A549 (cell line): ENCODE data around the gene DAW1.

Experiments
- CEBPB ChIP-seq, 2 experiments: fragments of >200 bp in 1 of 2; sonication (Bioruptor Twin) in 1 of 2; formaldehyde crosslinking in 1 of 2; IDR thresholded peaks; 2 replicates each; pipeline ENCODE4 v1.6.1; 2012 to 2016
- CHD4 ChIP-seq: fragments of 200-600 bp; sonication (generic); IDR thresholded peaks from 2 replicates; pipeline ENCODE4 v1.6.1; 2016; ENCODE audit warnings: antibody characterized with exemption, mild to moderate bottlenecking, borderline replicate concordance
- EHF ChIP-seq: fragments of 250-450 bp; sonication (Bioruptor Pico); IDR thresholded peaks from 2 replicates; pipeline ENCODE4 v1.5.0; 2020; ENCODE audit warnings: mild to moderate bottlenecking
- HDAC2 ChIP-seq: fragments of 200-600 bp; sonication (generic); IDR thresholded peaks from 2 replicates; pipeline ENCODE4 v1.6.1; 2016
- JUNB ChIP-seq: fragments of >200 bp; sonication (Bioruptor Twin); formaldehyde crosslinking; IDR thresholded peaks from 2 replicates; pipeline ENCODE4 v1.6.1; 2016
- TF ChIP-seq, protein P1 (sequence below): fragments of 150-350 bp; IDR thresholded peaks from 2 replicates; pipeline ENCODE4 v1.6.1; 2014; ENCODE audit warnings: low read depth, mild to moderate bottlenecking, low read length
- TF ChIP-seq, protein P2 (sequence below): fragments of >200 bp; sonication (Bioruptor Twin); formaldehyde crosslinking; IDR thresholded peaks from 3 replicates; pipeline ENCODE4 v1.5.1; 2016

DNA sequence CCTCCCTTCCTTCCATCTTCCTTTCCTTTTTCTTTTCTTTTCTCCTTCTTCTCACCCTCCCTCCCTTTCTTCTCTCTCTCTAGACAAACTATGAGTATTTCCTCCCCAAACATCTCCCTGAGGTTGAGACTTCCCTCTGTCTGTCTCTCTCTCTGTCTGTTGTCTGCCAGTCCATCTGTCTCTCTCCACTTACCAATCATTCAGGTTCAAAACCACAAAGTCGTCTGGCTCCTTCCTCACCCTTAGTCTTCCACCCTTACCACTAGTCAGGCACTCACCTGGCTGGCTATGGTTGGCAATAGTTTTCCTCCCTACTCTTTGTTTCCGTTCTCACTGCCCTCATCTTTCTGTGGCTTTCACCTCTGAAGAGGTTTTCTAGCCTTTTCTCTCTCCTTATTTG lies 44.9 kb upstream of the DAW1 start:
- TF ChIP-seq JUNB (no peak), CHD4 (no peak), CEBPB (IDR thresholded peaks at IDR 0.05) (no peak), HDAC2 (no peak), EHF (no peak)
- TF ChIP-seq, protein P1, sequence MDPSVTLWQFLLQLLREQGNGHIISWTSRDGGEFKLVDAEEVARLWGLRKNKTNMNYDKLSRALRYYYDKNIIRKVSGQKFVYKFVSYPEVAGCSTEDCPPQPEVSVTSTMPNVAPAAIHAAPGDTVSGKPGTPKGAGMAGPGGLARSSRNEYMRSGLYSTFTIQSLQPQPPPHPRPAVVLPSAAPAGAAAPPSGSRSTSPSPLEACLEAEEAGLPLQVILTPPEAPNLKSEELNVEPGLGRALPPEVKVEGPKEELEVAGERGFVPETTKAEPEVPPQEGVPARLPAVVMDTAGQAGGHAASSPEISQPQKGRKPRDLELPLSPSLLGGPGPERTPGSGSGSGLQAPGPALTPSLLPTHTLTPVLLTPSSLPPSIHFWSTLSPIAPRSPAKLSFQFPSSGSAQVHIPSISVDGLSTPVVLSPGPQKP: no peak
- TF ChIP-seq, protein P2, sequence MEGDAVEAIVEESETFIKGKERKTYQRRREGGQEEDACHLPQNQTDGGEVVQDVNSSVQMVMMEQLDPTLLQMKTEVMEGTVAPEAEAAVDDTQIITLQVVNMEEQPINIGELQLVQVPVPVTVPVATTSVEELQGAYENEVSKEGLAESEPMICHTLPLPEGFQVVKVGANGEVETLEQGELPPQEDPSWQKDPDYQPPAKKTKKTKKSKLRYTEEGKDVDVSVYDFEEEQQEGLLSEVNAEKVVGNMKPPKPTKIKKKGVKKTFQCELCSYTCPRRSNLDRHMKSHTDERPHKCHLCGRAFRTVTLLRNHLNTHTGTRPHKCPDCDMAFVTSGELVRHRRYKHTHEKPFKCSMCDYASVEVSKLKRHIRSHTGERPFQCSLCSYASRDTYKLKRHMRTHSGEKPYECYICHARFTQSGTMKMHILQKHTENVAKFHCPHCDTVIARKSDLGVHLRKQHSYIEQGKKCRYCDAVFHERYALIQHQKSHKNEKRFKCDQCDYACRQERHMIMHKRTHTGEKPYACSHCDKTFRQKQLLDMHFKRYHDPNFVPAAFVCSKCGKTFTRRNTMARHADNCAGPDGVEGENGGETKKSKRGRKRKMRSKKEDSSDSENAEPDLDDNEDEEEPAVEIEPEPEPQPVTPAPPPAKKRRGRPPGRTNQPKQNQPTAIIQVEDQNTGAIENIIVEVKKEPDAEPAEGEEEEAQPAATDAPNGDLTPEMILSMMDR: no peak
